A549 treated with CORT108297 at 1 μM for 4 hours (cell line): ENCODE measurements around the gene PXN. TPM values are rescaled to one million over a fixed set of nuclear protein-coding genes. Genes with fewer than 3 reads are reported as not detected.

Experiments
- total RNA-seq: library from RNA; stranded (reverse); fragments of 200-300 nt; extraction: Qiagen RNA extraction; gene quantifications from 5 replicates; pipeline ENCODE4 v1.2.3, GENCODE V29; 2022

PXN gene
- total RNA-seq: 162 to 192 TPM (median 177 TPM) in 5 replicates

GRCh38 chr12:120265473-120266179 is at the start of gene PXN:
Gene PXN (minus strand): TSS chr12:120265730. CDS start chr12:120265629, 101 bp downstream.

GRCh38 chr12:120301962-120302815 is 36.7 kb upstream of the PXN start, which contains the start of gene SIRT4:
Gene SIRT4 (plus strand): TSS chr12:120302321. CDS start chr12:120303562, 1,241 bp downstream.

GRCh38 chr12:120292661-120293531 is 27.4 kb upstream of the PXN start, which contains the start of gene RNU4-1:
Gene RNU4-1 (minus strand): TSS chr12:120293237.

GRCh38 chr12:120194534-120195395 is 70.8 kb downstream of the PXN start, which contains the start of gene GCN1:
Gene GCN1 (minus strand): TSS chr12:120194715. CDS start chr12:120194697, 18 bp downstream.

Other genes with a start within 250 kb of the PXN start
- gene RAB35, start 149.0 kb downstream of the PXN start, total RNA-seq: 65.9 to 76.8 TPM (median 75.5 TPM) in 5 replicates
- 53.0 to 63.7 TPM (median 59.3 TPM) in 5 replicates for gene GCN1, start 71.0 kb downstream of the PXN start, total RNA-seq
- 3,500 to 3,597 TPM (median 3,574 TPM) in 5 replicates for gene RPLP0, start 64.6 kb downstream of the PXN start, total RNA-seq
- gene RNU4-2, start 26.2 kb upstream of the PXN start, total RNA-seq: not detected in 5 replicates
- not detected in 5 replicates for gene RNU4-1, start 27.5 kb upstream of the PXN start, total RNA-seq
- gene SIRT4, start 36.6 kb upstream of the PXN start, total RNA-seq: 0.79 to 0.96 TPM (median 0.89 TPM) in 5 replicates
- 0.24 TPM in 1 of 5 replicates, not detected in the others for gene PLA2G1B, start 62.0 kb upstream of the PXN start, total RNA-seq
- 1.1 to 1.4 TPM (median 1.2 TPM) in 5 replicates for gene MSI1, start 103.4 kb upstream of the PXN start, total RNA-seq
- 710 to 890 TPM (median 854 TPM) in 5 replicates for gene COX6A1, start 172.4 kb upstream of the PXN start, total RNA-seq
- gene TRIAP1, start 180.7 kb upstream of the PXN start, total RNA-seq: 72.6 to 91.5 TPM (median 74.1 TPM) in 5 replicates
- gene GATC, start 180.7 kb upstream of the PXN start, total RNA-seq: 22.6 to 26.1 TPM (median 25.3 TPM) in 5 replicates
- gene SRSF9, start 204.0 kb upstream of the PXN start, total RNA-seq: 181 to 225 TPM (median 215 TPM) in 5 replicates
- gene DYNLL1, start 230.4 kb upstream of the PXN start, total RNA-seq: 628 to 767 TPM (median 649 TPM) in 5 replicates